Naive B cell (primary cell): ENCODE measurements around the gene MRPL20. TPM values are rescaled to one million over a fixed set of nuclear protein-coding genes. Genes with fewer than 3 reads are reported as not detected.
"Not testable (repeated sequence)": the region's sequence is repeated elsewhere in the genome, so short reads cannot be mapped to it uniquely, and the experiment has no call there.

ENCODE experiments used
- ATAC-seq, 2 donors: fragments of 150-1000 bp; cut with Tn5 transposase; 2 replicates each; pipeline ENCODE4 v1.10.0; 2021; ENCODE audit warnings: low read depth in 2 of 2, mild to moderate bottlenecking in 2 of 2, moderate library complexity in 2 of 2
- DNase-seq: peaks from one replicate; pipeline ENCODE4 v3.0.0; 2022
- H3K27ac Mint-ChIP-seq, 6 donors: one replicate each; pipeline ENCODE4 v1.8.0; 2020 to 2022; ENCODE audit warnings: mild to moderate bottlenecking in 6 of 6, mixed read lengths in 6 of 6, moderate library complexity in 5 of 6, inconsistent platforms in 2 of 6
- H3K27me3 Mint-ChIP-seq, 3 donors: one replicate each; pipeline ENCODE4 v1.8.0; 2021 to 2022; ENCODE audit warnings: mixed read lengths in 3 of 3, mild to moderate bottlenecking in 1 of 3
- H3K36me3 Mint-ChIP-seq, 2 donors: one replicate each; pipeline ENCODE4 v1.8.0; 2020 to 2022; ENCODE audit warnings: mixed read lengths in 2 of 2, inconsistent platforms in 1 of 2, mild to moderate bottlenecking in 1 of 2
- H3K4me1 Mint-ChIP-seq, 3 donors: one replicate each; pipeline ENCODE4 v1.8.0; 2020 to 2022; ENCODE audit warnings: mixed read lengths in 3 of 3, inconsistent platforms in 1 of 3, mild to moderate bottlenecking in 1 of 3, moderate library complexity in 1 of 3
- H3K4me3 Mint-ChIP-seq, 8 donors: one replicate each; pipeline ENCODE4 v1.8.0; 2020 to 2022; ENCODE audit warnings: mild to moderate bottlenecking in 8 of 8, mixed read lengths in 8 of 8, moderate library complexity in 8 of 8, inconsistent platforms in 2 of 8
- H3K9me3 Mint-ChIP-seq, 7 donors: one replicate each; pipeline ENCODE4 v1.8.0; 2020 to 2022; ENCODE audit warnings: mixed read lengths in 7 of 7, mild to moderate bottlenecking in 5 of 7, inconsistent platforms in 2 of 7, moderate library complexity in 1 of 7
- polyA plus RNA-seq, 6 donors: library from polyadenylated mRNA; unstranded; fragments of 300-500 nt; fragmentation: Illumina TruSeq; gene quantifications; one replicate each; pipeline ENCODE4 v1.2.3, GENCODE V29; 2021; ENCODE audit warnings: low read depth in 6 of 6

The MRPL20 gene
- 100 to 1,000 TPM in 3 of 6 donors, 10 to 100 TPM in 3; 75.1 to 129 (median 102) TPM for polyA plus RNA-seq

DNA sequence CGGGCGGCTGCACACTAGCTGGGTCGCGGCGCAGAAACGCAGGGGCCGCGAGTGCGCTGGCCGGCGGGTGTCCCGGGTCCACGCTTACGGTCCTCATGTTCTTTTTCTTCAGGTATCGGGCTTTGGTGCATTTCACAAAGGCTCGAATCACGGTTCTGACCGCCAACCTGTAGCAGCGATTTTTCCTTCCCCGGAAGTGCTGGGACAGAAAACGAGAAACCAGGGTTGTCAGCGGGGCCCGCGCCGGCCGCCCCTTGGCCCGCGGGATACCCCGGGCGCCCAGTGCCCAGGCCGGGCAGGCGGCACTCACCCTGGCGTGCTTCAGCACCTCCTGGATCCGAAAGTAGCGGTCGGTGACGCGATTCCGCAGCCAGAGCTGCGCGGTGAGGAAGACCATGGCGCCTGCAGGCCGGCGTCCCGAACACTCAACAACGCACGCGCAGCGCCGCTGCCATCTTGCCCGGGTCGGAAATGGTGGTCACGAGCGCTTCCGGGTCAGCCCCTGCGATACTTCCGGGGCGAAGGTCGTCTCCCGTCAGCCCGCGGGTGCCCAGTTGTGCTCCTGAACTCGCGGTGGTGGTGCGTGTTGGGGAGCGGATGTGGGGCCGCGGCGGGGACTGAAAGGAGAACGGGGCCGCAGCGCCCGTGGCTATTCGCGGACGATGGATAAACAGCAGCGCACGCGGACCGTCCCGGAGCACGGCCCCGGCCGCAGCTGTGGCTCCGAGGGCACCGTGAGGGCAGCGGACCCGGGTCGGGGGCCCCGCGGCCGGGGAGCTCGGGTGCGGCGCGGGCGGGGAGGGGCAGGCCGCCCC is at the start of gene MRPL20:
Gene MRPL20 (minus strand): TSS at position 473 of the 815 bp plus-strand sequence. CDS start 76 bp downstream, at position 397.
- Mint-ChIP-seq H3K4me1 (peaks cover 17 to 52% (median 22%) of the 10 kb centered on the region in 3 donors), H3K9me3 (no peaks in the 10 kb centered on the region), H3K36me3 (no peaks in the 10 kb centered on the region), H3K27ac (peak within 1 kb of the TSS; percentile 83 to 97 (median 92)), H3K4me3 (peak within 1 kb of the TSS; percentile 91 to 98 (median 94)), H3K27me3 (no peaks in the 10 kb centered on the region)
- peak; percentile 95 to 96 for ATAC-seq
- peak; percentile 92 for DNase-seq

DNA sequence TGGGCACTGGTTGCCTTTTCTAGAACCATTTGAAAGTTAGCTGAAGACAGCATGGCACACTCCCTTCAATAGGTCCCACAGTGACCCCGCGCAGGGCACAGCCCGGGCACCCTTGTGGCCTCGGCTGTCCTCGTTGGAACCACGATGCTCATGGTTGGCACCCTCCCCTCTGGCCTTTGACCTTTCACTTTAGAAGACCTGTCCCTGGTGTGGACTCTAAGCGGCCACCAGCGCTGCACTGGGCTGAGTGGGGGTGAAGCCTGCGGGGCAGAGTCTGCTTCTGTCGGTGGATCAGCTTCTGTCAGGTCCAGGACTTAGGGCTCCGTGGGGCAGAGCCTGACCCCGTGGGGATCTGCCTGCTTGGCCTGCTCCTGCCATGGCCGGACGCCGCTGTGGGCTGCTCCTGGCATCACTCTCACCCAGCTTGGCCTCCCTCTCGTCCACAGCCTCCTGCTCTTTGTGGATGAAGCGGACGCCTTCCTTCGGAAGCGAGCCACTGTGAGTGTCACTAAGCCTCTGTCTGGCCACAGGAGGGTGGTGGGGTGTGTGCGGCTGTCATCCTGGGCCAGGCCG is 49.7 kb upstream of the MRPL20 start:
- not testable (repeated sequence) for H3K27ac Mint-ChIP-seq, H3K4me1 Mint-ChIP-seq, DNase-seq, H3K4me3 Mint-ChIP-seq, ATAC-seq, H3K9me3 Mint-ChIP-seq, H3K36me3 Mint-ChIP-seq
- peaks cover 0 to 11% (median 0%) of the 10 kb centered on the region in 3 donors for H3K27me3 Mint-ChIP-seq

DNA sequence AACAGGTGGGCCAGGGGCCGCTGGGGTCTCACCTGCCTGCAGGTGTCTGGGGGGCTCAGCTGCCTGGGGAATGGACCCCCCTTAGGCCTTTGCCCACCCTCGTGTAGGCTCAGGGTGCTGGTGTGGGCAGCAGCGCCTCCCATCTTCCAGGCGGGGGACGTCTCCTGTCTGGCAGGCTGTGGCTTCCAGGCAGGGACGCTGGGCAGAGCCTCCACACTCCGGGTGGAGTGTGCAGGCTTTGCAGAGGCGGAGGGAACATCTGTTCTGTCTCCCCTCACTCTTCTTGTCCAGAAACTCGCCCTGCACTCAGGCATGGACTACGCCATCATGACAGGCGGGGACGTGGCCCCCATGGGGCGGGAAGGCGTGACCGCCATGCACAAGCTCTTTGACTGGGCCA is 48.8 kb upstream of the MRPL20 start:
- not testable (repeated sequence) for H3K4me3 Mint-ChIP-seq, H3K27me3 Mint-ChIP-seq, DNase-seq, H3K9me3 Mint-ChIP-seq, H3K27ac Mint-ChIP-seq, ATAC-seq, H3K4me1 Mint-ChIP-seq, H3K36me3 Mint-ChIP-seq

DNA sequence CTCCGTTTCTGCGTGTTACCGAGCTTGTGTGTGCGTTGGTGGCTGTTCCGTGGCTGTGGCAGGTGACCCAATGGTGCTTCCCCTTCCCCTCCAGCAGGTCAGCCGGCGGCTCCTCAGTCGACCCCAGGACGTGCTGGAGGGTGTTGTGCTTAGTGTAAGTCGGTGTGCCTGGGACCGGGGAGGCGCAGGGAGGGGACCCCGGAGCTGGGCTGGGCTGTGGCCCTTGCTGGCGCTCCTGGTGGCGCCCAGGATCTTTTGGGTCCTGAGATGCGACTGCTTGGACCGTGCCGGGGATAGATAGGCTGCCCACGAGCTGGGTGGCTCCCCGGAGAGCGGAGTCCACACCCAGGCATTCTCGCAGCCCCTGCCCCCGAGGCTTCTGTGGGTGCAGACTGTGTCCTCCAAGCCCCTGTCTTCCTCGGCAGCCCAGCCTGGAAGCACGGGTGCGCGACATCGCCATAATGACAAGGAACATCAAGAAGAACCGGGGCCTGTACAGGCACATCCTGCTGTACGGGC is 48.3 kb upstream of the MRPL20 start:
- H3K27me3 Mint-ChIP-seq = peaks cover 0 to 7% (median 0%) of the 10 kb centered on the region in 3 donors
- no peaks in the 10 kb centered on the region for H3K4me1 Mint-ChIP-seq

DNA sequence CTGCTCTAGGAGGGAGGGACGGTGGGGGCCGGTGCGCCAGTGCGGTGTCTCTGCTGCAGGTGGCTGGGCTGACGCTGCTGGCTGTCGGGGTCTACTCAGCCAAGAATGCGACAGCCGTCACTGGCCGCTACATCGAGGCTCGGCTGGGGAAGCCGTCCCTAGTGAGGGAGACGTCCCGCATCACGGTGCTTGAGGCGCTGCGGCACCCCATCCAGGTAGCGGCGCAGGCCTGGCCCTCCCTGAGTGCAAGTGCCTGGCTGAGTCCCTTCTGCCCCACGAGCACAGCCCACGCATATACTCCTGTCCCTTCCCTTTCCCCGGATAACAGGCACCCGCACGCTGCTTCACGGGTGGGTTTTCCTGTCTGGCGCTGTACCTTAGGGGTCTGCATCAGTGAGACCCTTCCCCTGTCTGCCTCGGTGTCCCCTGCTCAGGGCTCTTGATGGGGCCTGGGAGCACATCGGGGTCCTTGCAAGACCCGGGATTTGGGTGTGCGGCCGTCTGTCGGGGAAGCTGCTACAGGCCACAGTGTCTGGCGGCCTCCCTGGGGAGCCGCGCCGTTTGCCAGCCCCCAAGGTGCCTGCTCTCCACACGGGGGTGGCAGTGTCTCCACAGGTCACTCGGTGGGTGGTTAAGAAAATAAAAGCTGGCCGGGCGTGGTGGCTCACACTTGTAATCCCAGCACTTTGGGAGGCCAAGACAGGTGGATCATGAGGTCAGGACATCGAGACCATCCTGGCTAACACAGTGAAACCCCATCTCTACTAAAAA is 47.4 kb upstream of the MRPL20 start:
- not testable (repeated sequence) for H3K4me3 Mint-ChIP-seq, DNase-seq, H3K4me1 Mint-ChIP-seq, H3K36me3 Mint-ChIP-seq, H3K9me3 Mint-ChIP-seq, ATAC-seq
- Mint-ChIP-seq H3K27me3 (peaks cover 0 to 14% (median under 1%) of the 10 kb centered on the region in 3 donors), H3K27ac (peak overlapping the region in 1 of 6 donors; percentile 49)

More for the DNA sequence above, 48.3 kb upstream of the MRPL20 start:
- Mint-ChIP-seq H3K27ac (no peak overlapping the region), H3K9me3 (no peaks in the 10 kb centered on the region), H3K4me3 (no peak overlapping the region), H3K36me3 (no peaks in the 10 kb centered on the region)
- no peak for ATAC-seq
- no peak for DNase-seq

DNA sequence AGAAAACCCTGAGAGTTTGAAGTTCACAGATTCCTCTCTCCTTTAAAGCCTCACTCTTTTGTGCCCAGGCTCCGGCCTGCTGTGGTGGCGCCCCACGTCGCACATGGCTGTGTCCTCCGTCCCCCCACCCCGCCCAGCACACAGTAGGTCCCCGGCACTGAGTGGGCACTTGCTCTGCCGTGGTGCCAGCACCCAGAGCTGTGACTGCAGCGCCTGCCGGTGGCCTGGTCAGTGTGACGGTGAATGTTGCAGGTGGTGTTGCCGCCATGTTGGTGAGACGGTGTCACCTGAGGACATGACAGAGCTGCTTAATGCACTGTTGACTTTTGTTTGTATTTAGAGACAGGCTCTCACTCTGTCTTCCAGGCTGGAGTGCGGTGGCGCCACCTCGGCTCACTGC is 45.8 kb upstream of the MRPL20 start:
- Mint-ChIP-seq H3K27me3 (peaks cover 5 to 14% (median 9%) of the 10 kb centered on the region in 3 donors), H3K27ac (no peak overlapping the region), H3K4me3 (no peak overlapping the region), H3K9me3 (no peaks in the 10 kb centered on the region), H3K4me1 (no peaks in the 10 kb centered on the region), H3K36me3 (no peaks in the 10 kb centered on the region)
- ATAC-seq = no peak
- no peak for DNase-seq

DNA sequence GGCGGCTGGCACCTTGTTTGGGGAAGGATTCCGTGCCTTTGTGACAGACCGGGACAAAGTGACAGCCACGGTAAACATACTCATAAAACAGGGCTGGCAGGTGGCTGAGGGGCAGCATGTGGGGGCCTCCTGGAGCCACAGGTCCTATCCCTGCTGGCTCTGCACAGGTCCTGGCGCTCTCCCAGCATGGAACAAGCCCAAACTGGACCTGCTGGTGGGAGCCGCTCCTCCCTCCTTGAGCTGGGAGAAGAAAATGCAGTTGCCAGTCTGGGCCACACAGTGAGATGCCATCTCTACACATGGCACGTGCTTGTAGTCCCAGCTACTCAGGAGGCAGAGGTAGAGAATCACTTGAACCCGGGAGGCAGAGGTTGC is 45.3 kb upstream of the MRPL20 start:
- not testable (repeated sequence) for H3K36me3 Mint-ChIP-seq, H3K4me3 Mint-ChIP-seq, ATAC-seq, H3K27ac Mint-ChIP-seq, H3K9me3 Mint-ChIP-seq, H3K4me1 Mint-ChIP-seq, DNase-seq
- H3K27me3 Mint-ChIP-seq = peaks cover 5 to 14% (median 9%) of the 10 kb centered on the region in 3 donors

DNA sequence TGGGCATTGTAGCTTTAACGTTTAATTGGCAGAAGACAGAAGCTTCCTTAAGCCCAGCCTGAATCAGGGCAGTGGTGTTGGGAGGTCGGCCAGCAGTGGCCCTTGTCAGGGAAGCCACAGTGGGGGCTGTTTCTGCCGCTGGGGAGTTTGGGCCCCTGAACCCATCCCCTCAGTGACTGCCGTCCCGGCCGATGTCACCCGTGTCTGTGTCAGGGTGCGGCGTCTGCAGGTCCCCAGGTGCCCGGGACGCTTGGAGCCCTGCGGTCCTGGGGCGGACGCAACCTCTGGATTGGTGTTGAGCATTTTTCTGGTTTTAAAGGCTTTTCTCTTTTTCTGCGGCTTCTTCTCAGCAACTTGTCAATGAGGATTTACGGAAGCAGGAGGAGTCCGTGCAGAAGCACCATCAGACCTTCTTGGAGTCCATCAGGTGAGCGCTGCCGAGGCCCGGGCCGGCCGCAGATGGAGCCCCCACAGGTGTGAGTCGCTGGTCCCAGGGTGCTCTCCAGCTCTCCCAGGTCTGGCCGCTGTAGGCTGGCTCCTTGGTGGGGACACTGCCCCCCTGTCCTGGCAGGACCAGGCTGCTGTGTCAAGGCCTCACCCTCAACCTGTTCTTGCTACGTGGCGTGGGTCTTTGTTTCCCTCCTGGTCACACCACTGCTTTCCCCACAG is 44.7 kb upstream of the MRPL20 start:
- Mint-ChIP-seq H3K27me3 (peaks cover 5 to 14% (median 9%) of the 10 kb centered on the region in 3 donors), H3K9me3 (no peaks in the 10 kb centered on the region), H3K36me3 (no peaks in the 10 kb centered on the region), H3K27ac (no peak overlapping the region), H3K4me1 (no peaks in the 10 kb centered on the region), H3K4me3 (no peak overlapping the region)
- ATAC-seq (no peak), DNase-seq (no peak)

DNA sequence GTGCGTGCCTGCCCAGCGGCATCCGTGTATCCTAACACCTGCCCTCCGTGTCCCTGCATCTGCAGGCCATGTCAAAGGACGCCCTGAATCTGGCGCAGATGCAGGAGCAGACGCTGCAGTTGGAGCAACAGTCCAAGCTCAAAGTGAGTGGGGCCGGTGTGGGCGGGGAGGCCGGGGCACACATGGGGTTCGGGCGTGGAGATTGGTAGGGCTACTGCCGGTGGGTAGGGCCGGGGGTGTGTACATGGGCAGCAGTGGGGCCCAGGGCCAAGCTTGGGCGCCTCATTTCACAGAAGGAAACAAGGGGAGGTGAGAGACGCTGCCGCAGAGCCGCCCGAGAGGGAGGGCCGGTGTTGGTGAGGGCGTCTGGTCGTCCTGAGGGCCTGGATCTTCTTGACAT is 43.5 kb upstream of the MRPL20 start:
- DNase-seq, H3K9me3 Mint-ChIP-seq, H3K36me3 Mint-ChIP-seq, H3K4me1 Mint-ChIP-seq, H3K27ac Mint-ChIP-seq, H3K4me3 Mint-ChIP-seq, ATAC-seq: not testable (repeated sequence)
- peaks cover 5 to 14% (median 9%) of the 10 kb centered on the region in 3 donors for H3K27me3 Mint-ChIP-seq

DNA sequence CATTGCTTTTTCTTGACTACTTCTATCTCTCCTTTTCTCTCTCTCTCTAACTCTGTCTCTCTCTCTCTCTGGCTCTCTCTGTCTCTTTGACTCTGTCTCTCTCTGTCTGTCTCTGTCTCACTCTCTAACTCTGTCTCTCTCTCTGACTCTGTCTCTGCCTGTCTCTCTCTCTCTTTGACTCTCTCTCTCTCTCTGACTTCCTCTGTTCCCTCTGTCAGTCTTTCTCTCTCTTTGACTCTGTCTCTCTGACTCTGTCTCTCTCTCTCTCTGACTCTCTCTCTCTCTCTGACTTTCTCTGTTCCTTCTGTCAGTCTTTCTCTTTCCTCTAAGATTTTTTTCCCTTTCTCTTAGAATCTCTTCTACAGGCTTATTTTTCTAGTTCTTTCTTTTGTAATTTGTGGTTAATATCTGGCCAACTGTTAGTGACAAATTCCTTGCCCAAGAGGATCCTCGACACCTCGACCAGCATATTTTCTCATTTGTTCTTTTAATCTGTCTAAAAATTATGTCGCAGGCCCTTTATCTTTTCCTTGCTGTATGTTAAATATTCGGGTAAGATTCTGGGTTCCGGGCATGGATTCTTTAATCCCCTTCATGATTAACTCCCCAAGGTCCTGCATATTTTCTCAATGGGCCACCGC is 42.1 kb upstream of the MRPL20 start, which contains the start of gene ATAD3C:
Gene ATAD3C (plus strand): TSS at position 591 of the 641 bp plus-strand sequence. CDS start 995 bp downstream, outside the sequence.
- Mint-ChIP-seq H3K9me3 (no peaks in the 10 kb centered on the region), H3K36me3 (no peaks in the 10 kb centered on the region), H3K4me3 (no peak within 1 kb of the TSS), H3K27me3 (peaks cover 5 to 15% (median 9%) of the 10 kb centered on the region in 3 donors), H3K27ac (peak within 1 kb of the TSS in 1 of 6 donors; percentile 0), H3K4me1 (no peaks in the 10 kb centered on the region)
- ATAC-seq (no peak), DNase-seq (no peak)

DNA sequence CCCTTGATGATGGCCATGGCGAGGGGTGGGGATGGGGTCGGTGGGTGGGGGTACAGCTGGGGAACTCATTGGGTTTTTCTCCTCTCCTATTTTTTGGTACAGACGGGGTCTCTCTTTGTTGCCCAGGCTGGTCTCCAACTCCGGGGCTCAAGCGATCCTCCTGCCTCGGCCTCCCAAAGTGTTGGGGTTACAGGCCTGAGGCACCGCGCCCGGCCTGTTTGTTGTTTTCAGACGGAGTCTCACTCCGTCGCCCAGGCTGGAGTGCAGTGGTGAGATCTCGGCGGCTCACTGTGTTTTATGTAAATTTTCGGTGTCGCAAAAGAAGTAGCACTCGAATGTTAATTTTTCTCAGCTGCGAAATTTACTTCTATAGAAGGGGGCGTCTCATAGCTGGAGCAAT is 39.5 kb upstream of the MRPL20 start:
- not testable (repeated sequence) for H3K27ac Mint-ChIP-seq, H3K4me1 Mint-ChIP-seq, H3K36me3 Mint-ChIP-seq, ATAC-seq, H3K9me3 Mint-ChIP-seq, H3K4me3 Mint-ChIP-seq, DNase-seq
- H3K27me3 Mint-ChIP-seq = peaks cover 5 to 16% (median 9%) of the 10 kb centered on the region in 3 donors

DNA sequence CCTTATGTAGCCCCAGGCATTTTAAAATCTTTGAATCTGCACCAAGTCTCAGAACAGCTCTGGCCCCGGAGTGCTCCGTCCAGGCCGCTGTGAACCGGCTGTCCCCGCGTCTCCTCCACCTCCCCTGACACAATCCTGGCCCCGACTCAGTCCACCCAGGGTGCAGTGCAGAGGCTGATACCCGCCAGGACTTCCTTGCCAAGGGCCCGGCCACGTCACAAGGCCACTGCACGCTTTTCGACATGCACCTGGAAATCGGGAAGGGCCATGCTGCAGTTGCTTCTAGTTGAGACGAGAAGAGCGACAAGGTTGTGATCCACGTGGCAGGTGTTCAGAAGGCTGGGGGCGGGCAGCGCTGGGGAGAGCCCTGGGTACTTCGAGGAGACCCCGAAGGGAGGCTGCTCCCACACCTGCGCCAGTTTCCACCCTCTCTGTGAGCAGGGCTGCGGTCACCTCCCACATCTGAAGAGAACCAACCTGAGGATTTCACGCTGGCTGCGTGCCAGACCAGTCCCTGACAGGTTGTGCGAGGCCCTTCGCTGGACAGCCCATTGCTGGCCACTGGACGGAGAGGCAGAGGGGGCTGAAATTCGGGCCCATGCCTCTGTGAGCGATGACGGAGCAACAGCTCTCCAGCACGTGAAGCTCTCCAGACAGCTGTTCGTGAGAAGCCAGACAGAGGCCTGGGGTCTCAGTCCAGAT is 35.1 kb upstream of the MRPL20 start:
- peak overlapping the region in 1 of 6 donors; percentile 36 for H3K27ac Mint-ChIP-seq
- no peaks in the 10 kb centered on the region for H3K36me3 Mint-ChIP-seq
- H3K4me3 Mint-ChIP-seq = no peak overlapping the region
- DNase-seq = no peak
- no peaks in the 10 kb centered on the region for H3K9me3 Mint-ChIP-seq
- H3K27me3 Mint-ChIP-seq = peaks cover 0 to 21% (median 0%) of the 10 kb centered on the region in 3 donors
- ATAC-seq = no peak
- peaks cover 0 to 6% (median 6%) of the 10 kb centered on the region in 3 donors for H3K4me1 Mint-ChIP-seq
